ENCODE measurements around the gene TXNDC11.

The TXNDC11 gene

DNA sequence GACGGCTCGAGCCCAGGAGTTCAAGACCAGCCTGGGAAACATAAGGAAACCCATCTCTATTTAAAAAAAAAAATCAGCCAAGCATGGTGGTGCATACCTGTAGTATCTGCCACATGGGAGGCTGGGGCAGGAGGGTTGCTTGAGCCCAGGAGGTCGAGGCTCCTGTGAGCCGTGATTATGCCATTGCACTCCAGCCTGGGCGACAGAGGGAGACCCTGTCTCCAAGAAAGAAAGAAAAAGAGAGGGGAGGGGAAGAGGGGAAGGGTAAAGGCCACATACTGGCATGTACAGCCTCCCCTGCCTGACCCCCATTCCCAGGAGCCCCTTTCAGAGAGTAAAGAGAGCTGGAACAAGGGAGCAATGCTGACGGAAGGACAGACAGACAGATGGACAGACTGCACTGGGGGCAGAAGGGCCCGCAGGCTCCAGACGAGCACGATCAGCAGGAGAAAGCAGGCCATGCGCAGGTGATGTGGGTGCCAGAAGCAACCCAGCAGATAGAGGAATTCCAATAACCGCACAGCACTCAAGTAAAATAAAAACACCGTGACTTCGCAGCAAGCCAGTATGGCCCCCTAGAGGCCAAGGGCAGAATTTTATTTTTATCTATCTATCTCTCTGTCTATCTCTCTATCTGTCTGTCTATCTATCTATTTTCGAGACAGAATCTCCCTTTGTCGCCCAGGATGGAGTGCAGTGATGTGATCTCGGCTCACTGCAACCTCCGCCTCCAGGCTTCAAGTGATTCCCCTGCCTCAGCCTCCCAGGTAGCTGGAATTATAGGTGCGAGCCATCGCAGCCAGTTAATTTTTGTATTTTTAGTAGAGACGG, 101.5 kb downstream of the TXNDC11 start:
- H3K9me3 ChIP-seq (ENCODE audit: control insufficient read depth, low read length), result no peaks in the 10 kb centered on the region
- peaks cover 16% of the 10 kb centered on the region for H3K4me1 ChIP-seq (ENCODE audit: control insufficient read depth, insufficient read depth, low read length)
- H3K9ac ChIP-seq (ENCODE audit: low read length), result peak overlapping the region; percentile 45
- H3K27me3 ChIP-seq (ENCODE audit: control insufficient read depth, insufficient read depth, low read length), result peaks cover 9% of the 10 kb centered on the region
- H3K36me3 ChIP-seq (ENCODE audit: control insufficient read depth, insufficient read depth, low read length), result no peaks in the 10 kb centered on the region
- no peak overlapping the region for H3K4me3 ChIP-seq (ENCODE audit: low read length)

DNA sequence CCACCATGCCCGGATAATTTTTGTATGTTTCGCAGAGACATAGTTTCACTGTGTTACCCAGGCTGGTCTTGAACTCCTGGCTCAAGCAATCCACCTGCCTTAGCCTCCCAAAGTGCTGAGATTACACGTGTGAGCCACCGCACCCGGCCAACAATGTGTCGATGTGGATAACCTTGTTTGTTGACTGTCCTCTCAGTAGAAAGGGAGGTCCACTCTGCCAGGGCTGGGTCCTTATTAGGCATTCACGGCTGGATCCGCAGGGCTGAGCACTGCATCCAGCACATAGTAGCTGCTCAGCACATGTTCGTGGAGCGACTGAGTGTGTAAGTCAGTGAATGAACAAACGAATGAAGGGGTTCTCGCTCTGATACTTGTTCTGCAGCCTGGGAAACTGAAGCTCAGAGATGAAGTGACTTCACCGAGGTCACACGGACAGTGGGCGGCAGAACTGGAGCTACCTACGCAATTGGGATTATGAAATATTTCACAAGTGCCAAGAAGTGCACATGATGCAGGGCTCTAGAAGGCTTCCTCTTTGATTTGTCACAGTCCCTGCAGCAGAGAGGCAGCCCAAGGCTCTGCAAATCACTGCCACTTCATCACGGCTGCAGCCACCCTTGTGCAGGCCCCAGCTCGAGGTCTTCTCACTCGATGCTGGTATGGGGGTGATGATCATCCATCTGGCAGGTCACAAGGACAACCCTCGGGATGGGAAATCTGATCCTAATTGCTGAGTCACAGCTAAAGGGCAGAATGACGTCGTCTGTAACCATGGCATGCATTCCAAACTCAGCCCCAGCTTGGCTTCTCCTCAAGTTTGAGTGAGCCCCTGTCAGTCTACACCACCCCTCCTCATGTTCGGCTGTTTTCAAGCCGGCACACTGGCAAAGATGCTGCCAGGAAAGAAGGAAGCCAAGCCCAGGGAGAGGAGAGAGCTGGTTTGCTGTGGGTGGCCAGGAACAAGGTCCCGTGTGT, 102.4 kb downstream of the TXNDC11 start:
- H3K4me3 ChIP-seq (ENCODE audit: low read length), result no peak overlapping the region
- H3K36me3 ChIP-seq (ENCODE audit: control insufficient read depth, insufficient read depth, low read length), result no peaks in the 10 kb centered on the region
- peaks cover 25% of the 10 kb centered on the region for H3K4me1 ChIP-seq (ENCODE audit: control insufficient read depth, insufficient read depth, low read length)
- peaks cover 9% of the 10 kb centered on the region for H3K27me3 ChIP-seq (ENCODE audit: control insufficient read depth, insufficient read depth, low read length)
- no peaks in the 10 kb centered on the region for H3K9me3 ChIP-seq (ENCODE audit: control insufficient read depth, low read length)
- peak overlapping the region; percentile 45 for H3K9ac ChIP-seq (ENCODE audit: low read length)

DNA sequence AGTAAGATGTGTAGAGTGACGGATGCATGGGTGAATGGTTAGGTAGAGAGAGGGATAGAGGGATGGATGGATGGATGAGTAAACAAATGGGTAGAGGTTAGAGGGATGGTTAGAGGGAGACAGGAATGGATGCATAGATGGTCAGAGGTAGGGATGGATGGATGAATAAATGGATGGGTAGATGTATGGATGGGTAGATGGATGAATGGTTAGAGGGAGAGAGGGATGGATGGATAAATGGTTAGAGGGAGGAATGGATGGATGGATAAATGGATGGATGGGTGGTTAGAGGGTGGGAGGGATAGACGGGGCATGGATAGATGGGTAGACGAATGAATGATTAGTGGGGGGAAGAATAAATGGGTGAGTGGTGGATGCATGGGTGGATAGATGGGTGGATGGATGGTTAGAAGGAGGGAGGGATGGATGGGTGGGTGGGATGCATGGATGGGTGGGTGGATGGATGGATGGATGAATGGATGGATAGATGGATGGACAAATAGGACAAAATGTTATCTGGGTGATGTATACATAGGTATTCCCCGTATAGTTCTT, 103.6 kb downstream of the TXNDC11 start:
- Histone ChIP-seq H3K9ac (ENCODE audit: low read length) (no peak overlapping the region), H3K9me3 (ENCODE audit: control insufficient read depth, low read length) (no peaks in the 10 kb centered on the region), H3K4me1 (ENCODE audit: control insufficient read depth, insufficient read depth, low read length) (peaks cover 27% of the 10 kb centered on the region), H3K4me3 (ENCODE audit: low read length) (no peak overlapping the region), H3K36me3 (ENCODE audit: control insufficient read depth, insufficient read depth, low read length) (no peaks in the 10 kb centered on the region), H3K27me3 (ENCODE audit: control insufficient read depth, insufficient read depth, low read length) (peaks cover 9% of the 10 kb centered on the region)

DNA sequence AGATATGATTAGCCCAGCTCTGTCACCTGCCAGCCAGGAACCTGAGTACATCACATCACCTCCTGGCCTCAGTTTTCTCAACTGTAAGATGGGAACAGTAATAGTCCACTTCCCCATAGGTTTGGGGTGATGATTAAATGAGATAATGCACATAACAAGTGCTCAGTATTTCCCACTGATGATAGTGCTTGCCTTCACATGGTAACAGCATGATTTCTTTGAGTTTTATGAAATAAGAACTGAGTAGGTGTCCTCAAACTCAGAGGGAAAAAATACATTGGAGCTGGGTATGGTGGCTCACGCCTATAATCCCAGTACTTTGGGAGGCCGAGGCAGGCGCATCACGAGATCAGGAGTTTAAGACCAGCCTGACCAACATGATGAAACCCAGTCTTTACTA, 104.5 kb downstream of the TXNDC11 start:
- Histone ChIP-seq H3K9ac (ENCODE audit: low read length) (no peak overlapping the region), H3K9me3 (ENCODE audit: control insufficient read depth, low read length) (no peaks in the 10 kb centered on the region), H3K4me1 (ENCODE audit: control insufficient read depth, insufficient read depth, low read length) (peaks cover 27% of the 10 kb centered on the region), H3K27me3 (ENCODE audit: control insufficient read depth, insufficient read depth, low read length) (peaks cover 9% of the 10 kb centered on the region), H3K36me3 (ENCODE audit: control insufficient read depth, insufficient read depth, low read length) (no peaks in the 10 kb centered on the region), H3K4me3 (ENCODE audit: low read length) (no peak overlapping the region)

DNA sequence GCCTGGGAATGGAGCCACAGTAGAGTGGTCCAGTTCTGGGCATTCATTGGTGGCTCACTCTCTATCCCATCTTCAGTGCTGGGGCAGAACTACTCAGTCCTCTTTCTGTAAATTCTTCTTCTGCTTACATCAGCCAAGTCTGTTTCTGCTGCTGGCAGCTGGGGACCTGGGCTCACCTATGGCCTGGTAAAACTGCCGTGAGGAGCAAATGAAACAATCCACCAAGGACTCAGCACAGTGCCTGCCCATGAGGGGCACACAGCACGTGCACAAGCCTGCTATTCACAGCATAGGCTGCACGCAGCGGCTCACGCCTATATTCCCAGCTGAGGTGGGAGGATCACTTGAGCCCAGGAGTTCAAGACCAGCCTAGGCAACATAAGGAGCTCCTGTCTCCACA, 105.3 kb downstream of the TXNDC11 start:
- Histone ChIP-seq H3K27me3 (ENCODE audit: control insufficient read depth, insufficient read depth, low read length) (peaks cover 9% of the 10 kb centered on the region), H3K9me3 (ENCODE audit: control insufficient read depth, low read length) (no peaks in the 10 kb centered on the region), H3K9ac (ENCODE audit: low read length) (no peak overlapping the region), H3K4me3 (ENCODE audit: low read length) (no peak overlapping the region), H3K36me3 (ENCODE audit: control insufficient read depth, insufficient read depth, low read length) (no peaks in the 10 kb centered on the region), H3K4me1 (ENCODE audit: control insufficient read depth, insufficient read depth, low read length) (peaks cover 31% of the 10 kb centered on the region)

DNA sequence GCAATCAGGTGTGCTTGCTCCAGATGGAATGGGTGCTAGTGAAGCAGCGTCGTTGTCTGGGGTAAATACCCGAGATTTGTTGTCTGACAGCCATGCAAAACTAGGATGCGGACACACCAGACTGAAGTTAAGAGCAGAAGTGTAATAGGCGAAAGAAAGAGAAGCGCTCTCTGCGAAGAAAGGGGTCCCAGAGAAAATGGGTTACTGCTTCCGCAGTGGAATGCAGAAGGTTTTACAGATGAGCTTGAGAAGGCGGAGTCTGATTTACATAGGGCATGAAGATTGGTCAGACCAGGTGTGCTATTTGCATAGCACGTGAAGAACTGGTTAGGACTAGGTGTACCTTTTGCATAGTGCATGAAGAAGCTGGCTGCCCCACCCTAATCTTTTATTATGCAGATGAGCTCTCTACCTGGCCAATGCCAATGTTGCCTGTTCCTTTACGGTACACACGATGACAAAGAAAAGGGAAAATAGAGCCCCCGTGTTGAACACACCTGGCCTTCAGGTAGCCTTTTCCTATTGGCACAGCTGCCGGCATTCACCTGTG, 106.4 kb downstream of the TXNDC11 start:
- H3K27me3 ChIP-seq (ENCODE audit: control insufficient read depth, insufficient read depth, low read length), result peaks cover 7% of the 10 kb centered on the region
- H3K9ac ChIP-seq (ENCODE audit: low read length), result no peak overlapping the region
- H3K4me1 ChIP-seq (ENCODE audit: control insufficient read depth, insufficient read depth, low read length), result peaks cover 31% of the 10 kb centered on the region
- no peaks in the 10 kb centered on the region for H3K9me3 ChIP-seq (ENCODE audit: control insufficient read depth, low read length)
- H3K4me3 ChIP-seq (ENCODE audit: low read length), result peak overlapping the region; percentile 10
- no peaks in the 10 kb centered on the region for H3K36me3 ChIP-seq (ENCODE audit: control insufficient read depth, insufficient read depth, low read length)

DNA sequence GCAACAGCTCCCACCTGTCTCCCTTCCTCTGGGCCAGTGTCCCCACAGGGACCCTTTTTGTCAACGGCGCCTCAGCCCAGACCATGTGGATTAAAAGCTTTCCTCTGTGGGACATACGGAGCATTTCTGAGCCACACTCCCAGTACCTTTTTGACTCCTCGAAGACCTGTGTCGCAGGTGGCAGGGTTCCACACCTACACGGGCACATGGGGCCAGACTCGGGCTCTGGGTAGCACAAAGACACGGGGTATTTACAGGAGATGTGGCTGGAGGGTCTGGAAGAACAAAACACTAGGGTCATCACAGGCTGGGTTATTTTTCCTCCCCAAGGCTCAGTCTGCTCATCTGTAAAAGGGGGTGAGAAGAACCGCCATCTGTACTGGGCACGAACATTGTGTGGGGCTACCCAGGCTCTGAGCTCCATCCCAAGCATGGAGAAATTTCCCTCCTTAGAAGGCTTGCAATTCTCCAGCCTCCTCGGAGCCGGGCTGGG, 106.9 kb downstream of the TXNDC11 start:
- H3K4me3 ChIP-seq (ENCODE audit: low read length), result peak overlapping the region; percentile 10
- H3K9me3 ChIP-seq (ENCODE audit: control insufficient read depth, low read length), result no peaks in the 10 kb centered on the region
- H3K9ac ChIP-seq (ENCODE audit: low read length), result no peak overlapping the region

DNA sequence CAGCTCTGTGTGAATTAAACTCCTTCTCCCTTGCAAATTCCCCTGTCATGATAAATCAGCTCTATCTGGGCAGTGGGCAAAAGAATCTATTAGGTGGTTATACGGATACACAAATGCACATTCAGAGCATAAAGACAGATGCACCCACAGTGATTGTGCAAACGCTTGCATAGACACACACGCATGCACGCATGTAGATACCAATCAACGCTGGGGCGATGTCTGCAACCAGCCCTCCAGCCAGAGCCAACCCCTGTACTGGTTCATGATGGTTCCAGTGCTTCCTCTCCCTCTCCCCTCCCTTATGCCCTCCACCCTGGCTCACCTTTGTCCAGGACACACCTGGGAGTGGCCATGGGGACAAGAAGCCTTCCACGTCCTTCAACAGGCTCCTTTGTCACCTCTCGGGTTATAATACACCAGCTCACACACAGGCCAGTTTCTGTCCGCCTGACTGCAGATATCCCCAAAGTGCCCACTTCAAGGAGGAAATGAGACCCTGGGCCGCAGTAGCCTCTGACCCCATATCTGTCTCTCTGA, 107.5 kb downstream of the TXNDC11 start:
- no peaks in the 10 kb centered on the region for H3K9me3 ChIP-seq (ENCODE audit: control insufficient read depth, low read length)
- no peaks in the 10 kb centered on the region for H3K27me3 ChIP-seq (ENCODE audit: control insufficient read depth, insufficient read depth, low read length)
- H3K4me1 ChIP-seq (ENCODE audit: control insufficient read depth, insufficient read depth, low read length), result peaks cover 21% of the 10 kb centered on the region
- H3K36me3 ChIP-seq (ENCODE audit: control insufficient read depth, insufficient read depth, low read length), result no peaks in the 10 kb centered on the region
- H3K4me3 ChIP-seq (ENCODE audit: low read length), result peak overlapping the region; percentile 10
- H3K9ac ChIP-seq (ENCODE audit: low read length), result no peak overlapping the region

More for the DNA sequence above, 106.9 kb downstream of the TXNDC11 start:
- Histone ChIP-seq H3K36me3 (ENCODE audit: control insufficient read depth, insufficient read depth, low read length) (no peaks in the 10 kb centered on the region), H3K4me1 (ENCODE audit: control insufficient read depth, insufficient read depth, low read length) (peaks cover 26% of the 10 kb centered on the region), H3K27me3 (ENCODE audit: control insufficient read depth, insufficient read depth, low read length) (peaks cover 1% of the 10 kb centered on the region)

DNA sequence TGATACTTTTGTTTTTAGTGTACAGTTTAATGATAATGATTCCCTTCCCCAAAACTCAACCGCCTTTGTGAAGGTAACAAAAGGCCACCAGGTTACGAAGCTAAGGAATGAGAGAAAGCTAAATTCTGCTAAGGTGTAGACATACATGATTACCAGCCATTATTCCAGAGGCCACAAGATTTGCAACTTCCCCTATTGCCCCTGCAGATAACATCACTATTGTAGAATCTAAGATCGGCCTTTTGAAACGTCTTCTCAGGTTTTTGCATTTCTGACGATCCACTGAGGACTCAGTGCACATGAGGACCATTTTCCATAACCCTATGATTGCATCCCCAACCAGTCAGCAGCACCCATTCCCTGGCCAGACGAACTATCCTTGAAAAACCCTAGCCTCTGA, 108.3 kb downstream of the TXNDC11 start:
- H3K9ac ChIP-seq (ENCODE audit: low read length), result no peak overlapping the region
- H3K4me3 ChIP-seq (ENCODE audit: low read length), result no peak overlapping the region
- H3K27me3 ChIP-seq (ENCODE audit: control insufficient read depth, insufficient read depth, low read length), result no peaks in the 10 kb centered on the region
- peaks cover 22% of the 10 kb centered on the region for H3K4me1 ChIP-seq (ENCODE audit: control insufficient read depth, insufficient read depth, low read length)
- no peaks in the 10 kb centered on the region for H3K9me3 ChIP-seq (ENCODE audit: control insufficient read depth, low read length)
- H3K36me3 ChIP-seq (ENCODE audit: control insufficient read depth, insufficient read depth, low read length), result no peaks in the 10 kb centered on the region

DNA sequence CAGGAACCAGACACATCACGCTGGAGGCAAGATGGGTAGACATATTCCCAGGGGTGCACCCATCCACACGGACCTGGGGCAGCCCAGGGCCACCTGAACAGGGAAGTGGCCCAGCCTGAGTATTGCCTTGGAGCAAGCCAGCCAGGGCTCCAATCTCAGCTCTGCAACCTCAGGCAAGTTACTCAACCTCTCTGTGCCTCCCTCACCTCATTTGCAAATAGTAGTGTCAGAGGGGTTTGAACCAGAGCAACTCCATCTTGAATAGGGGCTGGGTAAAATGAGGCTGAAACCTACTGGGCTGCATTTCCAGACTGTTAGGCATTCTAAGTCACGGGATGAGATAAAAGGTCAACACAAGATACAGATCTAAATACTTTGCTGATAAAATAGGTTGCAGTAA, 109.5 kb downstream of the TXNDC11 start:
- Histone ChIP-seq H3K27me3 (ENCODE audit: control insufficient read depth, insufficient read depth, low read length) (no peaks in the 10 kb centered on the region), H3K36me3 (ENCODE audit: control insufficient read depth, insufficient read depth, low read length) (no peaks in the 10 kb centered on the region), H3K9ac (ENCODE audit: low read length) (no peak overlapping the region), H3K9me3 (ENCODE audit: control insufficient read depth, low read length) (no peaks in the 10 kb centered on the region), H3K4me1 (ENCODE audit: control insufficient read depth, insufficient read depth, low read length) (peaks cover 28% of the 10 kb centered on the region), H3K4me3 (ENCODE audit: low read length) (no peak overlapping the region)

DNA sequence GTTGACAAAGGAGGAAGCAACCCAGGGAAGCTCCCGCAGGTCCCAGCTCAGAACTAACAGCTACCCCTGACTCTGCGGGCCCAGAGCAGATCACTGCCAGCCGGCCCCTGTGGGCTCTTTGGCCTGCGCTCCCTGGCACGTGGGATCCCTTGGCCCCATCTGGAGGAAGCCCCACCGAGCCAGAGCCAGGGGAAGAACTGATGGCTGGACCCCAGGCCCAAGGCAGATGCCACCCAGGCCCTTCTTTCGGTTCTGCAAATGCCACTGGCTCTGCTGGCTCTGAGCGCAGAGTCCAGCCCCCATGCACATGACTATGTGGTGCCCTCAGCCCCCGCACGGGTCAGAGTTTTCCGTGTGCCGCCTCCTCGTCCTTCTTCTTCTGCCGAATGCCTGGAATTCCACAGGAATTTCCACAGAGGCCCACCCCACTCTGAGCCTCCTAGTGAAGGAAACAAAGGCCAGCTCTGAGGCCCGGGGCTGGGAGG, 110.2 kb downstream of the TXNDC11 start:
- Histone ChIP-seq H3K4me3 (ENCODE audit: low read length) (no peak overlapping the region), H3K36me3 (ENCODE audit: control insufficient read depth, insufficient read depth, low read length) (no peaks in the 10 kb centered on the region), H3K9me3 (ENCODE audit: control insufficient read depth, low read length) (no peaks in the 10 kb centered on the region), H3K9ac (ENCODE audit: low read length) (no peak overlapping the region), H3K27me3 (ENCODE audit: control insufficient read depth, insufficient read depth, low read length) (no peaks in the 10 kb centered on the region), H3K4me1 (ENCODE audit: control insufficient read depth, insufficient read depth, low read length) (peaks cover 34% of the 10 kb centered on the region)
